Astrocyte (in vitro differentiated cells and primary cell): ENCODE results near the gene UPF2.

Source experiments
- CTCF ChIP-seq: IDR thresholded peaks from 2 replicates; pipeline ENCODE4 v1.5.1; 2011; ENCODE audit warnings: low read depth, mild to moderate bottlenecking, inconsistent platforms, low read length, moderate library complexity; ENCODE audit not compliant: insufficient read depth
- EZH2 ChIP-seq: IDR thresholded peaks from 2 replicates; pipeline ENCODE4 v1.6.1; 2012; ENCODE audit warnings: mild to moderate bottlenecking, low read length, inconsistent platforms; ENCODE audit not compliant: insufficient read depth

GRCh38 chr10:11975795-11976194 lies 66.8 kb downstream of the UPF2 start:
- TF ChIP-seq EZH2 = no peak
- no peak for TF ChIP-seq CTCF
